SK-N-MC (cell line): ENCODE measurements around the gene C4orf50.

Experiments
- EZH2 ChIP-seq: fragments of 200-600 bp; sonication (generic); IDR thresholded peaks from one replicate; pipeline ENCODE4 v1.6.1; 2017; ENCODE audit warnings: antibody characterized with exemption
- POLR2AphosphoS5 ChIP-seq: IDR thresholded peaks from 2 replicates; pipeline ENCODE4 v1.6.1; 2012; ENCODE audit warnings: mild to moderate bottlenecking, low read depth, low read length, borderline replicate concordance

- TF ChIP-seq EZH2 (no peak), POLR2AphosphoS5 (no peak)
Observed at GRCh38 chr4:6048537-6048936, 30.3 kb upstream of the C4orf50 start.
